Body of pancreas (tissue), 4 donors: Measurements from ENCODE around the gene AREL1. TPM values are rescaled to one million over a fixed set of nuclear protein-coding genes. Genes with fewer than 3 reads are reported as not detected.

Source experiments
- ATAC-seq: fragments of 150-250 bp; one replicate; pipeline ENCODE4 v1.9.1; 2016
- DNase-seq, 4 donors: peaks; one replicate each; pipeline ENCODE4 v3.0.0-alpha.2; 2019
- H3K27ac ChIP-seq, 4 donors: fragments of 200-600 bp; sonication (generic); 1 replicate in 3 of 4; 2 replicates in 1 of 4; pipeline versions ENCODE4 v1.5.1 to v1.6.1; 2016 to 2019; ENCODE audit warnings: mild to moderate bottlenecking in 1 of 4, mixed read lengths in 1 of 4, moderate library complexity in 1 of 4
- H3K27me3 ChIP-seq, 2 donors: fragments of 200-600 bp; sonication (generic); one replicate each; pipeline ENCODE4 v1.6.0; 2016; ENCODE audit warnings: mild to moderate bottlenecking in 1 of 2
- H3K36me3 ChIP-seq, 2 donors: fragments of 200-600 bp; sonication (generic); replicated peaks in 1 of 2; 2 replicates each; pipeline ENCODE4 v1.5.1; 2016; ENCODE audit warnings: low read depth in 2 of 2; ENCODE audit not compliant: insufficient read depth in 1 of 2
- H3K4me1 ChIP-seq: fragments of 200-600 bp; sonication (generic); one replicate; pipeline ENCODE4 v1.6.0; 2016
- H3K4me3 ChIP-seq, 2 donors: fragments of 200-600 bp; sonication (generic); 1 replicate in 1 of 2; 2 replicates in 1 of 2; pipeline ENCODE4 v1.5.1; 2016 to 2019
- H3K9me3 ChIP-seq, 3 donors: fragments of 200-600 bp; sonication (generic); 1 replicate in 2 of 3; 2 replicates in 1 of 3; pipeline ENCODE4 v1.5.1; 2016
- CTCF ChIP-seq, 7 experiments: fragments of 450-650 bp in 4 of 7; fragments of 200-600 bp in 3 of 7; sonication (generic) in 3 of 7; IDR thresholded peaks; one replicate each; pipeline ENCODE4 v1.5.1; 2016 to 2019; ENCODE audit warnings: antibody characterized with exemption in 7 of 7
- POLR2A ChIP-seq, 3 donors: fragments of 450-650 bp; IDR thresholded peaks; one replicate each; pipeline ENCODE4 v1.6.1; 2016; ENCODE audit warnings: antibody characterized with exemption in 3 of 3, mild to moderate bottlenecking in 2 of 3
- WGBS, 2 donors: methylation state at CpG; one replicate each; pipeline ENCODE4 v1.1.5; 2017; 5-methylcytosine and 5-hydroxymethylcytosine counted together
- intact Hi-C: fragments of 100-400 bp; cut with DNase I; formaldehyde crosslinking; loops from one replicate; pipeline ENCODE4 v1.15.1; 2023
- total RNA-seq, 2 donors: library from RNA; depleted of rRNA; stranded (reverse); fragments of >200 nt; gene quantifications; one replicate each; pipeline ENCODE4 v1.1.0, GENCODE V29; 2016

The AREL1 gene
- total RNA-seq, 2 donors from 2014 or later: 10.6 to 21.1 TPM

- DNase-seq (peak in 1 of 4 donors; percentile 28), ATAC-seq (no peak)
- Histone ChIP-seq H3K27ac (no peak overlapping the region), H3K36me3 (no peaks in the 10 kb centered on the region), H3K4me1 (peaks cover 4% of the 10 kb centered on the region), H3K9me3 (no peaks in the 10 kb centered on the region), H3K4me3 (no peak overlapping the region), H3K27me3 (no peaks in the 10 kb centered on the region)
- WGBS, 2 donors: 52 to 55% methylated on average over 7 of the region's 7 CpGs
- intact Hi-C loops: no loop called here
- TF ChIP-seq CTCF (IDR thresholded peaks at IDR 0.05) (no peak), POLR2A (IDR thresholded peaks at IDR 0.05) (no peak)
These were observed 74.8 kb downstream of the AREL1 start for GRCh38 chr14:74638066-74638465.

GRCh38 chr14:74637178-74637550, 75.7 kb downstream of the AREL1 start:
- H3K4me3 ChIP-seq: no peak overlapping the region
- H3K36me3 ChIP-seq: no peaks in the 10 kb centered on the region
- WGBS, 2 donors: 48 to 56% methylated on average over 2 to 3 of the region's 3 CpGs
- ATAC-seq (no peak), DNase-seq (no peak)
- TF ChIP-seq POLR2A (IDR thresholded peaks at IDR 0.05): no peak
- TF ChIP-seq CTCF (IDR thresholded peaks at IDR 0.05): no peak
- intact Hi-C loops: no loop called here
- peaks cover 4% of the 10 kb centered on the region for H3K4me1 ChIP-seq
- no peaks in the 10 kb centered on the region for H3K27me3 ChIP-seq
- H3K27ac ChIP-seq: no peak overlapping the region
- H3K9me3 ChIP-seq: no peaks in the 10 kb centered on the region

DNA sequence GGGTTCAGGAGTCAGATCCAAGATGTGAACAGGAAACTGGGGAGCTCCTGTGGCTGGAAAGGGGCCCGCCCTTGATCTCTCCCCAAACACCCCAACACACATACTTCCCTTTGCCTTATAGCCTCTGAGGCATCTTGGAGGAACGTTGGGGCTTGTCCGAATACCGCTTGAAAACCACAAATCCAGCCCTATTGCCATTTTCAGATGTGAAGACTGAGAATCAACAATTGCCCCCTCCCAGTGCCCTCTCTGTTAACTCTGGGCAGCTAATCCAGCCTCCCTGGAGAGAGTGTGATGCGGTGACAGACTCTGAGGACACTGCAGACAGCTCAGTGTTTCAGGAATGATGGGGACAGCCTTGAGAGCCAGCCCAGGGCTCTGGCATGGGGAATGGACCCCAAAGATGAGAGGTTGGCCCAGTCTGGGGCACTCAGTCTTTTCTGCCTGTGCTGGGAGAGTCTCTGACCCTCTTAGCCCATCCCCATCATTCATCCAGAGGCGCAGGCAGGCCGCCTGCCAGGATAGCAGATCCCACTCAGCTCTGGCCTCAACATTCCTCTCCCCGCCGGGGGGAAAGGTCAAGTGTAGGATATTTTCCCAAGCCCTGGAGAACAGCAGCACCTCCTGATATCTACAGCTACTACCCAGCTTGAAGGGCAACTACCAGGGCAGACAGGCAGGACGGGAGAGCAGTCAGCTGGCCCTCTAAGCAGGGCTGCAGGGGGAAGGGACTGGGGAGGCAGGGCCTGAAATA, 76.3 kb downstream of the AREL1 start:
- Histone ChIP-seq H3K36me3 (no peaks in the 10 kb centered on the region), H3K27me3 (no peaks in the 10 kb centered on the region), H3K4me1 (peaks cover 4% of the 10 kb centered on the region), H3K4me3 (no peak overlapping the region), H3K27ac (no peak overlapping the region), H3K9me3 (no peaks in the 10 kb centered on the region)
- no peak for TF ChIP-seq POLR2A (IDR thresholded peaks at IDR 0.05)
- no peak for TF ChIP-seq CTCF (IDR thresholded peaks at IDR 0.05)
- intact Hi-C loops: no loop called here
- DNase-seq (no peak), ATAC-seq (no peak)
- 71 to 82% methylated on average over 8 to 10 of the region's 10 CpGs for WGBS, 2 donors

GRCh38 chr14:74635847-74636246, 77.0 kb downstream of the AREL1 start:
- TF ChIP-seq CTCF (IDR thresholded peaks at IDR 0.05) (no peak), POLR2A (IDR thresholded peaks at IDR 0.05) (no peak)

GRCh38 chr14:74634964-74635363, 77.9 kb downstream of the AREL1 start:
- intact Hi-C loops: no loop called here
- TF ChIP-seq CTCF (IDR thresholded peaks at IDR 0.05): no peak
- TF ChIP-seq POLR2A (IDR thresholded peaks at IDR 0.05): no peak
- no peak for ATAC-seq
- Histone ChIP-seq H3K9me3 (no peaks in the 10 kb centered on the region), H3K4me1 (peaks cover 4% of the 10 kb centered on the region), H3K27me3 (no peaks in the 10 kb centered on the region), H3K36me3 (no peaks in the 10 kb centered on the region), H3K4me3 (no peak overlapping the region), H3K27ac (no peak overlapping the region)
- no peak for DNase-seq
- WGBS, 2 donors: 87 to 90% methylated on average over 2 of the region's 2 CpGs

More at GRCh38 chr14:74635847-74636246, 77.0 kb downstream of the AREL1 start:
- ATAC-seq (no peak), DNase-seq (no peak)
- H3K4me1 ChIP-seq: peaks cover 4% of the 10 kb centered on the region
- intact Hi-C loops: no loop called here
- no peaks in the 10 kb centered on the region for H3K9me3 ChIP-seq
- 76 to 82% methylated on average over 3 of the region's 3 CpGs for WGBS, 2 donors
- no peaks in the 10 kb centered on the region for H3K36me3 ChIP-seq
- no peak overlapping the region for H3K27ac ChIP-seq
- no peak overlapping the region for H3K4me3 ChIP-seq
- H3K27me3 ChIP-seq: no peaks in the 10 kb centered on the region
